DMS53 treated with DMSO at 0.1 percent for 48 hours (cell line): ENCODE results near the gene FAM50A.
"Not testable (repeated sequence)": the region's sequence is repeated elsewhere in the genome, so short reads cannot be mapped to it uniquely, and the experiment has no call there.

Experiments used
- DNase-seq: peaks from one replicate; lab custom pipeline; 2025; ENCODE audit not compliant: unreplicated experiment; lab: John Stamatoyannopoulos, UW

The FAM50A gene, protein sequence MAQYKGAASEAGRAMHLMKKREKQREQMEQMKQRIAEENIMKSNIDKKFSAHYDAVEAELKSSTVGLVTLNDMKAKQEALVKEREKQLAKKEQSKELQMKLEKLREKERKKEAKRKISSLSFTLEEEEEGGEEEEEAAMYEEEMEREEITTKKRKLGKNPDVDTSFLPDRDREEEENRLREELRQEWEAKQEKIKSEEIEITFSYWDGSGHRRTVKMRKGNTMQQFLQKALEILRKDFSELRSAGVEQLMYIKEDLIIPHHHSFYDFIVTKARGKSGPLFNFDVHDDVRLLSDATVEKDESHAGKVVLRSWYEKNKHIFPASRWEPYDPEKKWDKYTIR

DNA sequence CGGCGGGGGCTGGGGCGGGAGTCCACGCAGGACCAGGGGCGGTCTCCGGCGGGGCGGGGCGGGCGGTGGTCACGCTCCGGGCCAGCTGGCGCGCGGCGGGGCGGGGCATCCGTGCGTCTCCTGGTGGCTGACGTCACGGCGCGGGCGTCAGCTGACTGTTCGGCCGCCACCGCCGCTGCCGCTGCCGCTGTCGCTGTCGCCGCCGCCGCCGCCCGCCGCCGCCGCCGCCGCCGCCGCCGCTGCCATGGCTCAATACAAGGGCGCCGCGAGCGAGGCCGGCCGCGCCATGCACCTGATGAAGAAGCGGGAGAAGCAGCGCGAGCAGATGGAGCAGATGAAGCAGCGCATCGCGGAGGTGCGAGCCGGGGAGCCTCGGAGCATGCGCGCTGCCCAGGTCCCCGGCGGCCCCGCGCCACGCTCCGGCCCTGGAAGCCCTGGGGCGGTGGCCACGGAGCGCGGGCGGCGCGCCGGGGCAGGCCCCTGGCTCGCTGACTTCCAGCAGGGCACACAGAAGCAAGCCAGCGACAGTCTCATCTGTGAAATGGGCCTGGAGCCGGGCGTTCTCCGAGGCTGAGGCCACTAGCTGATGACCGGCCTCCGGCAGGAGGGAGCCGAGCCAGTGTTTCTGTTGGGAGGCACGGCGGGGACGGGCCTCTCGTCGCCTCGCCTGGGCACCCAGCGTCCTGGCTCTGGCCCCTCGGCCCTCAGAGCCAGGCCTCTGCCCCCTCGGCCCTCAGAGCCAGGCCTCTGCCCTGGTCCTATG is at the start of gene FAM50A:
FAM50A (plus strand) TSS at position 150 of the 763 bp plus-strand sequence; CDS start at position 245, 95 bp downstream.
- peak; percentile 32 for DNase-seq

- not testable (repeated sequence) for DNase-seq
These were observed 47.6 kb upstream of the FAM50A start for GRCh38 chrX:154396363-154396762.

GRCh38 chrX:154396973-154397887 is 46.7 kb upstream of the FAM50A start:
- peak; percentile 46 for DNase-seq

DNA sequence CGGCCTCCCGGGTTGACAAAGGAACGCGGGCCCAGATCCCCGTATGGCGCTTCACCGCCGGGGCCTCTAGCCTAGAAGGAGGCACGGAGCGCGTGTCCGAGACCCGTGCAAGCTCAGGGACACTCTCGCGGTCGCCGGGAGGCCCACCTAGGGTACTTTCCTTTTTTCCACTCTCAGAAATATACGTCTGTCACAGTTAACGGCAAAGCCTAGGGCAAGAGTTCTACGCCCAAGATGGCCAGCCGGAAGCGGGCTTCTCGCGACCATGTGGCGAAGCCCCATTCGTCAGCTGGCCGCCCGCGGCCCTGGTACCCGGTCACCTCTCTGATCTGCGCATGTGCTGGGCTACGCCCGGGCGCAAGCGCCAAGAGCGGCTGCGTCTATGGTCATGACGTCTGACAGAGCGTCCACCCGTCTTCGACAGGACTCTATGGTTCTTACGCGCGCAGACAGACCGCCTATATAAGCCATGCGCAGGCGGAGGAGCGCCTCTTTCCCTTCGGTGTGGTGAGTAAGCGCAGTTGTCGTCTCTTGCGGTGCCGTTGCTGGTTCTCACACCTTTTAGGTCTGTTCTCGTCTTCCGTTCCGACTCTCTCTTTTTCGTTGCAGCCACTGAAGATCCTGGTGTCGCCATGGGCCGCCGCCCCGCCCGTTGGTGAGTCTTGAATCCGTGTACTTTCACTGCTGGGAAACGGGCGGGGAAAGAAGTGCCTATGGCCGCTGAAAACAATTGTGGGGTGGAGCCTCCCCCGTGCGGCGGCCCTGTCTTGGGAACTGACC is 45.9 kb upstream of the FAM50A start, which contains the start of gene RPL10:
RPL10 (plus strand) TSS at position 490 of the 780 bp plus-strand sequence; CDS start at position 633, 143 bp downstream.
- DNase-seq: peak; percentile 93

- DNase-seq: peak; percentile 54
These were observed 45.0 kb upstream of the FAM50A start for GRCh38 chrX:154398668-154399526.

DNA sequence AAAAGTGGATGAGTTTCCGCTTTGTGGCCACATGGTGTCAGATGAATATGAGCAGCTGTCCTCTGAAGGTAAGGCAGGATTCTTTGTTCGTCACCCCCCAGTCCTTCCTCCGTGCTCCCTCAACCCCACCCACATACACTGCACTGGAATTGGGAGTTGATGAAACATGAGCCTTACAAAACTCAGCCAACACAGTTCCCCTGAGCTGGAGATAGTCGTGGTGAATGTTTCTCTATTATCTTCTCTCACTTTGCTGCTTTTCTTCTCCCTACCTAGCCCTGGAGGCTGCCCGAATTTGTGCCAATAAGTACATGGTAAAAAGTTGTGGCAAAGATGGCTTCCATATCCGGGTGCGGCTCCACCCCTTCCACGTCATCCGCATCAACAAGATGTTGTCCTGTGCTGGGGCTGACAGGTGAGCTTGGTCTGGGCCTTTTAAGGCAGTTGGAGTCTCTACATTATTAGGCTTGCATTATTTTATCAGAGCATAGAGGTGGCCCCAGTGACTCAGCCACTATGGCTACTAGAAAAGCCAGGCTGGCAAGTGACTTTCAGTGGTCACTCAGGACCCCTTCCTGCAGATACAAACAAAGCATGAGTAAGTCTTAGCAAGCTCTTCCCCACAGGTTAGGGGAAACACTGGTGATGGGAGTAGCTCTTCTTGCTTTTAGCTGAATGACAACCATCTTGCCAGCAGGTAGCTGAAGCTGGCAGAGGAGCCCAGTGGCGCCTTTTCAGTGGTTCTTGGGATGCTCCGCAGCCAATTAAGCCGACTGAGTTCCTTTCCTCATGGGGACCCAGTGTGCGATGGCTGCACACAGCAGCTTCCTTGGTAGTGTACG is 44.2 kb upstream of the FAM50A start:
- no peak for DNase-seq

DNA sequence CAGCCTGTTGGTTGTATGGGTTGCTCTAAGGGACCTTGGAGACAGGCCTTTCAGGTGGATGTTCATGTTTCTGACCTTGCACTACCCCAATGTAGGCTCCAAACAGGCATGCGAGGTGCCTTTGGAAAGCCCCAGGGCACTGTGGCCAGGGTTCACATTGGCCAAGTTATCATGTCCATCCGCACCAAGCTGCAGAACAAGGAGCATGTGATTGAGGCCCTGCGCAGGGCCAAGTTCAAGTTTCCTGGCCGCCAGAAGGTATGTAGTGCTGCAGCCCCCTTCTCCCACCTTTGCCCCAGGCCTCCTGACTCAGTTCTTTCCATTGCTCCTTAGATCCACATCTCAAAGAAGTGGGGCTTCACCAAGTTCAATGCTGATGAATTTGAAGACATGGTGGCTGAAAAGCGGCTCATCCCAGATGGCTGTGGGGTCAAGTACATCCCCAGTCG is 43.5 kb upstream of the FAM50A start:
- DNase-seq: not testable (repeated sequence)

DNA sequence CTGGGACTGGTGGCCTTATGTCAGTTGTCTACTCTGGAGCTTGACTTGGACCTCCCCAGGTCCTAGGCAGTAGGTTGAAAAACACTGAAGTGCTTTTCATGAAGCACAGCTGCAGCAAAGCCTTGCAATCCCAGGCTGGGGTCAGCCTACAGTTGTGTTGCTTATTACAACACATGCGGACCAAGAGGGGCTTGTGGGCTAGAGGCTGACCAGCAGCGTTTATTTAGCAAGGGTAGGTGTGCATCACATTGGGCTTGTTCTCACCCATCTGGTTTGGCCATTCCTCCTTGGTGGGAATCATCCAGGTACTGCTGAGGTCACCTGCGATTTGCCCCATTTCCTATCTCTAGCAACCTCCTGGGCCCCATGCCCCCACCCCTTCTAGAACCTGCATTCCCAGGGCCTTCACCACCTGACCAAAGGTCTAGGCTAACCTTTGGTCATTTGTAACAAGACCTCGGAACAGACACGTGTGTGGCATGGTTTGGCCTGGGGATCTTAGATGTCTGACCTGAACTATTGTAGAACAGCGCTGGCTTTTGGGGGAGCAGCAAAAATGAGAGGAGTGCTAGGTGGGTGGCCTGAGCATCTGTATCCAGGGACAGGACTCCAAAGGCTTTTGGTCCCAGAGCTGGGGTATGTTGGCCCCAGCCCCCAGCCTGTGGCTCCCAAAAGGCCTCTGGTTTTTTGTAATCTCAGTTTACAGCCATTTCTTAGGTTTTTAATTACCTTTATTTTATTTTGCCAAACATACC is 42.7 kb upstream of the FAM50A start:
- DNase-seq: peak; percentile 36

DNA sequence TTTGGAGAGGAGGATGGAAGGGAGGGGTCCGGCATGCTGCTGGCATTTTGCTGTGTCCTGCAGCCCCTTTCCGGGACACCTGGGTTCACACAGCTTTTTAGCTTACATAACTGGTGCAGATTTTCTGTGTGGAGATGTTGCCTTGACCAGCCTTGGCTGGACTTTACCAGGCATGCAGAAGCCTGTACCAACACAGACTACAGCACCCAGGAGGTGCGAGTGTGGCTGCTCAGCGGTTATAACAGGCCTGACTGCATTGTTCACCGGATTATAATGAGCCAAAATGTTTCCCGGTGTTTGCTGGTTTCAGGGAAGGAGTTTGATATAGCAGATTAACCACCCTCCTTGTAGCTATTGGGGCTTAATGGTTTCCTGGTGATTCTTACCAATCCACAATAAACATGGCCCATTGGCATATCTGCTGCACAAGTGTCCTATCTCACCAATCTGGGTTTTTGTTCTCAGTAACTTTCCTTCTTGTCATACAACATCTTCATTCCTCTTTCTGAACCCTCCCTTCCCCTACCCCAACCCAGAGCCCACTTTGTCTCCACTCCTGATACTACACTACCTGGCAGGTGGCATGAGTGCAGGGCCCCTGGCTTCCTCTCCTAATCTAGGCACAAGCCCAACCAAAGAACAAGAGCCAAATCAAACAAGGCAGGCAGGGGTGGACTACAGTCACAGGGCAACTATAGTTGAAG is 41.9 kb upstream of the FAM50A start:
- DNase-seq: peak; percentile 14

DNA sequence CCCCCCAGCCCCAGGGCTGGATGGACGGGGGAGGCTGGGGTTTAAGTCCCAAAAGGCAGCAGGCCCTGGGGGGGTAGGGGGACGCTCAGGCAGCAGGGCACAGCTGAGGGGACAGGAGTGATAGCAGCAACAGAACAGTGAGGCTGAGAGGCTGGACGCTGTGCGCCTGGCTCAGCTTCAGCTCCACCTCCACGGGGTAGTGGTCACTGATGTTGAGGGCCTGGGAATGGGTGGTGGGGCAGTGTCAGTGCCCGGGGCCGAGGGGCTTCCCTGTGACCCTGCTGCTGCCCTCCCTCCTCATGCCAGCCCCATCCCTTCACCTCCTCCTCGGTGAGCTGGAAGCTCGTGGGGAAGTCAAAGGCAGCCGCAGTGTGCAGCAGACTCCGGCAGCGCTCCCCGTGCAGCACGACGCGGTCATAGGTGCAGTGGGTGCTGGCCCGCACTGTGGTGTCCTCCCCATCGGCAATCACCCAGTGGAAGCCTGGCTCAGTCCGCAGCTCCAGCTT is 41.3 kb upstream of the FAM50A start:
- no peak for DNase-seq

- DNase-seq: no peak
These were observed 40.7 kb upstream of the FAM50A start for GRCh38 chrX:154403192-154403591.

- DNase-seq: no peak
These were observed 40.1 kb upstream of the FAM50A start for GRCh38 chrX:154403858-154404257.

DNA sequence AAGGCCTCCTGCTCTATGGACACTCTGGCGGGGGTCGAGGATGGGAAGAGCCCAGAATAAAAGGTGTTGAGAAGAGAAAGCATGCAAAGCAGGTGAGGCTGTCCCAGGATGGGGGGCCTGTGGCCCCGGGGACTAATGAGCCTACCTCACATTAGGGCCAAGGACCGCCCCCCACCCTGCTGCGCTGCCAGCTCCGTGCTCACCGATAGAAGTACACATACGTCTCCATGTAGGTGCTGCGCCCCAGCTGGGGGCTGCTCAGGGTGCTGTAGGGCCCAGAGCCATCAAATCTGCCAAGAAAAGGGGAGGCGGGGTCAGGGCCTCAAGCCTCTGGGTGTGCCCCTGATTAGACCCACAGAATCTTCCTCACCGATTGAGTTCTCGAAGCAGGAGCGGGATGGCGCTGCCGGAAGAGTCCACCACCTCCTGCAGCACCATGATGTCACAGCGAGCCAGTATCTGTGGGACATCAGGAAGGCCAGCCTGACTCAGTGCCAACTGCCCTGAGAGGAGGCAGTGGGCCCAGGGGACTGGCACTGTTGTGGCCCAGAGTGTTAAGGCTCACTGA is 39.2 kb upstream of the FAM50A start:
- DNase-seq: no peak

GRCh38 chrX:154408659-154409221 is 35.2 kb upstream of the FAM50A start:
- no peak for DNase-seq

DNA sequence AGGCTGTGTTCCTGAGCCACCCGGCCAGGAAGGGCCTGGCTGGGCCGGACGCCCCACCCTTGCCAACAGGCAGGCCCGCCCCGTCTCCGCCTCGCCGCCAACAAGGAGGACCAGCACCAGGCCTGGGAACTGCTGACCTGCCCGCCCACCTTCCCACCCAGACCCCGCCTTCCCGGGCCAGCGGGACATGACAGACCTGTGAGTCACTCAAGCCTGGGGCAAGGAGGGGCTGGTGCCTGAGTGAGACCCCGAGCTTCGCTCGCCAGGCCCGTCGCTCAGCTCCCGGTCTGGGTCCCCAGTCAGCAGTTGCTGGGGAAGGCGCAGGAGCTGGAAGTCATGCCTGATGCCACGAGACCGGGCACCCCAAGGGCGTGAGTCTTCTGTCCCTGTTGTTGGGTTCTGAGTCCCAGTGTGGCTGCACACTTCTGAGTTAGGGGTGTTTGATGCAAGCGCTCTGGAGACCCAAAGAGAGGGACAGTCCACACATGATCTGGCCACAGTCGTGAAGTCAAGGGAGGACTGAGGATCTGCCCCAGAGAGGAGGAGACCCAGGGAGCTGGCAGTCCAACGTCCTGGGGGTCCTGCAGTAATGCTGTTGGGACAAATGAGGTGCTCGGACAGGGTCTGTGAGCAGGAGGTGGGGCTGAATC is 34.6 kb upstream of the FAM50A start, which contains the start of gene DNASE1L1:
DNASE1L1 (minus strand) TSS at position 33 of the 650 bp plus-strand sequence. CDS start 3,686 bp downstream, outside the sequence.
- no peak for DNase-seq

DNA sequence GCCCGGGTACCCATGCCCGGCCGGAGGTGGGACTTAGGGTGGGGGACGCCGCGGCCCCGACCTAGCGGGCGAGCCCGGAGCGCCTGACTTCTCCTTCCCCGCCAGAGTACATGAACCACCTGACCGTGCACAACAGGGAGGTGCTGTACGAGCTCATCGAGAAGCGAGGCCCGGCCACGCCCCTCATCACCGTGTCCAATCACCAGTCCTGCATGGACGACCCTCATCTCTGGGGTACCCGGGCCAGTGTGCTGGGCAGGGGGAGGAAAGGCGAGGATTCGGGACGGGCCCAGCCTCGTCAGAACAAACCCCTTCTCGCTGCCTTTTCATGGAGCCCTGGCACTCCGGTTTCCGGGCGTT is 32.0 kb upstream of the FAM50A start:
- peak; percentile 17 for DNase-seq
